ENCODE measurements around the gene MT1G. TPM values are rescaled to one million over a fixed set of nuclear protein-coding genes. Genes with fewer than 3 reads are reported as not detected.
A peak's percentile ranks its signal among the peaks of the same experiment; 100 is the strongest.
"Not testable (repeated sequence)": the region's sequence is repeated elsewhere in the genome, so short reads cannot be mapped to it uniquely, and the experiment has no call there.

The MT1G gene
- total RNA-seq, 2 donors from 2014 or later, result 34.7 TPM; not detected in 1

DNA sequence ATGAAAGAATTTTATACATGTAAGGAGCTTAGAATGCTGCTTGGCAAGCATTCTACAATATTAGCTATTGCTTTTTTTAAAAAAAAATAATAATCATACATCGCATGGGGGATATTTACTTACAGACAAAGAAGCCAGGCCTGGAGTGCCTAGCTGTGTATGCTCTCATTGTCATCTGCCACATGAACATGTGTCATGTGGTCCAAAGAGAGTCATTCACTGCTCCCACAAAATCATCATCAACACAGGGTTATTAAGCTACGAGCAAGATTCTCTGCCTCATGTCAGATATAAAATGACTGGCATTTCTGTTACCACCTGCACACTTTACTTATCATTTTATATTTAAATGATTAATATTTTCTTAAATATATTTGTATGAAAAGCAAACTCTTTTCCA lies 44.2 kb downstream of the MT1G start:
- H3K27ac ChIP-seq, result no peak overlapping the region
- ATAC-seq (ENCODE audit: insufficient number of reproducible peaks, low FRiP score, low read depth) (no peak), DNase-seq (ENCODE audit: low spot score) (no peak)
- no peaks in the 10 kb centered on the region for H3K9me3 ChIP-seq
- H3K27me3 ChIP-seq (replicated peaks; ENCODE audit: insufficient read depth), result no peaks in the 10 kb centered on the region
- H3K36me3 ChIP-seq, result no peaks in the 10 kb centered on the region
- H3K4me1 ChIP-seq (ENCODE audit: control insufficient read depth in 1 of 2, low read depth in 2 of 2), result peaks cover 0 to 5% of the 10 kb centered on the region in 2 donors
- no peak overlapping the region for H3K4me3 ChIP-seq
- TF ChIP-seq, protein P1, sequence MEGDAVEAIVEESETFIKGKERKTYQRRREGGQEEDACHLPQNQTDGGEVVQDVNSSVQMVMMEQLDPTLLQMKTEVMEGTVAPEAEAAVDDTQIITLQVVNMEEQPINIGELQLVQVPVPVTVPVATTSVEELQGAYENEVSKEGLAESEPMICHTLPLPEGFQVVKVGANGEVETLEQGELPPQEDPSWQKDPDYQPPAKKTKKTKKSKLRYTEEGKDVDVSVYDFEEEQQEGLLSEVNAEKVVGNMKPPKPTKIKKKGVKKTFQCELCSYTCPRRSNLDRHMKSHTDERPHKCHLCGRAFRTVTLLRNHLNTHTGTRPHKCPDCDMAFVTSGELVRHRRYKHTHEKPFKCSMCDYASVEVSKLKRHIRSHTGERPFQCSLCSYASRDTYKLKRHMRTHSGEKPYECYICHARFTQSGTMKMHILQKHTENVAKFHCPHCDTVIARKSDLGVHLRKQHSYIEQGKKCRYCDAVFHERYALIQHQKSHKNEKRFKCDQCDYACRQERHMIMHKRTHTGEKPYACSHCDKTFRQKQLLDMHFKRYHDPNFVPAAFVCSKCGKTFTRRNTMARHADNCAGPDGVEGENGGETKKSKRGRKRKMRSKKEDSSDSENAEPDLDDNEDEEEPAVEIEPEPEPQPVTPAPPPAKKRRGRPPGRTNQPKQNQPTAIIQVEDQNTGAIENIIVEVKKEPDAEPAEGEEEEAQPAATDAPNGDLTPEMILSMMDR (IDR thresholded peaks at IDR 0.05), result no peak

DNA sequence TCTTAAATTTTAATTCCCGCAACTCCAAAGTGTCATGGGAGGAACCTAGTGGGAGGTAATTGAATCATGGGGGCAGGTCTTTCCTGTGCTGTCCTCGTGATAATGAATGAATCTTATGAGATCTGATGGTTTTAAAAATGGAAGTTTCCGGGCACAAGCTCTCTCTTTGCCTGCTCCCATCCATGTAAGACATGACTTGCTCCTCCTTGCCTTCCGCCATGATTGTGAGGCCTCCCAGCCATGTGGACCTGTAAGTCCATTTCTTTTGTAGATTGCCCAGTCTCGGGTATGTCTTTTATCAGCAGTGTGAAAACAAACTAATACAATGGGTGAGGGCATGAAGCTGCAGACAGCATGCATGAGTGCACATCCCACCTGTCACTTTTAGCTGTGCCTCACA lies 44.7 kb downstream of the MT1G start:
- not testable (repeated sequence) for H3K27me3 ChIP-seq (replicated peaks; ENCODE audit: insufficient read depth); H3K36me3 ChIP-seq; H3K27ac ChIP-seq; H3K4me3 ChIP-seq; DNase-seq (ENCODE audit: low spot score); ATAC-seq (ENCODE audit: insufficient number of reproducible peaks, low FRiP score, low read depth); H3K4me1 ChIP-seq (ENCODE audit: control insufficient read depth in 1 of 2, low read depth in 2 of 2); H3K9me3 ChIP-seq

DNA sequence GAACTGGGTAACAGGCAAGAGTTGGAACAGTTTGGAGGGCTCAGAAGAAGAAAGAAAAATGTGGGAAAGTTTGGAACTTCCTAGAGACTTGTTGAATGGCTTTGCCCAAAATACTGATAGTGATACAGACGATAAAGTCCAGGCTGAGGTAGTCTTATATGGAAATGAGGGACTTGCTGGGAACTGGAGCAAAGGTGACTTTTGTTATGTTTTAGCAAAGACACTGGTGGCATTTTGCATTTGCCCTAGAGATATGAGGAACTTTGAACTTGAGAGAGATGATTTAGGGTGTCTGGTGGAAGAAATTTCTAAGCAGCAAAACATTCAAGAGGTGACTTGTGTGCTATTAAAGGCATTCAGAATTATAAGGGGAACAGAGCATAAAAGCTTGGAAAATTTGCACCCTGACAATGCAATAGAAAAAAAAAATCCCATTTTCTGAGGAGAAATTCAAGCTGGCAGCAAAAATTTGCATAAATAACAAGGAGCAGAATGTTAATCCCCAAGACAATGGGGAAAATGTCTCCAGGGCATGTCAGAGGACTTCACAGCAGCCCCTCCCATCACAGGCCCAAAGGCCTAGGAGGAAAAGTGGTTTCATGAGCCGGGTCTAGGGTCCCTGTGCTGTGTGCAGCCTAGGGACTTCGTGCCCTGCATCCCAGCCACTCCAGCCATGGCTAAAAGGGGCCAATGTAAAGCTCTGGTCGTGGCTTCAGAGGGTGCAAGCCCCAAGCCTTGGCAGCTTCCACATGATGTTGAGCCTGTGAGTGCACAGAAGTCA lies 46.0 kb downstream of the MT1G start:
- not testable (repeated sequence) for ATAC-seq (ENCODE audit: insufficient number of reproducible peaks, low FRiP score, low read depth); H3K27ac ChIP-seq; H3K9me3 ChIP-seq

DNA sequence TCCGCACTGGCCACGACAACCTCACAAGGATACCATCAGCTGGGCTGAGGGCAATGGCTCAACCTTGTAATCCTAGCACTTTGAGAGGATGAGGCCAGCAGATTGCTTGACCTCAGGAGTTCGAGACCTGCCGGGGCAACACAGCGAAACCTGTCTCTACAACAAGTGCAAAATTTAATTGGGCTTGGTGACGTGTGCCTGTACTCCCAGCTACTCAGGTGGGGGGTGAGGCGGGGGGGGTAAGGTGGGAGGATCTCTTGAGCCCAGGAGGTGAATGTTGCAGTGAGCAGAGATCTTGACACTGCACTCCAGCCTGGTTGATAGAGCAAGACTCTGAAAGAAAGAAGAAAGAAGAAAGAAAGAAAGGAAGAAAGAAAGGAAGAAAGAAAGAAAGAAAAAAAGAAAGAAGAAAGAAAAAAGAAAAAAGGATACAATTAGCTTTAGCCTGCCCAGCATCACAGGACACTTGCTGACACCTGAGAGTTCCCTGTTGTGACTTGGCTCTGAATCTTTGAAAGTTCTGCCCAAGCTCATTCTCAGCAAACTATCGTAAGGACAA lies 47.4 kb downstream of the MT1G start:
- ATAC-seq (ENCODE audit: insufficient number of reproducible peaks, low FRiP score, low read depth) (no peak), DNase-seq (ENCODE audit: low spot score) (no peak)
- Histone ChIP-seq H3K4me3 (no peak overlapping the region), H3K4me1 (ENCODE audit: control insufficient read depth in 1 of 2, low read depth in 2 of 2) (peaks cover 4 to 14% of the 10 kb centered on the region in 2 donors), H3K27ac (no peak overlapping the region), H3K36me3 (no peaks in the 10 kb centered on the region), H3K9me3 (no peaks in the 10 kb centered on the region), H3K27me3 (replicated peaks; ENCODE audit: insufficient read depth) (no peaks in the 10 kb centered on the region)
- TF ChIP-seq, protein P1 (IDR thresholded peaks at IDR 0.05), result no peak

More for the DNA sequence above, 46.0 kb downstream of the MT1G start:
- not testable (repeated sequence) for H3K27me3 ChIP-seq (replicated peaks; ENCODE audit: insufficient read depth); DNase-seq (ENCODE audit: low spot score); H3K4me3 ChIP-seq; H3K36me3 ChIP-seq
- peaks cover 4 to 14% of the 10 kb centered on the region in 2 donors for H3K4me1 ChIP-seq (ENCODE audit: control insufficient read depth in 1 of 2, low read depth in 2 of 2)

DNA sequence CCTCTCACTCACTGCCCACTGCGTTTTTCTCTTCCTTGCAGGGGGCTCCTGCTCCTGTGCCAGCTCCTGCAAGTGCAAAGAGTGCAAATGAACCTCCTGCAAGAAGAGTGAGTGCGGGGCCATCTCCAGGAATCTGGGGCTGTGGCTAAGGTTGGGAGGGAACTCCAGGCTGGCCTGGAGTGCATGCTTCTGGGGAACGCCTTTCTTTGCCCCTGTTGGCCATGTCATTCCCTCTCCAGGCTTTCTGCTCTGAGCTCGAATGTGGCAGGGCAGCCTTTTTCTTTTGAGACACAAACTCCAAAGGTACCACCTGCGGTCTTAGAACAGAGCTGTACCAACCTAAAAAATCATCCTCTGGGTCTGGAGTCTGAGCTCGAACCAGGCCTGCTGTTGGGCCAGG lies 49.7 kb downstream of the MT1G start:
- DNase-seq (ENCODE audit: low spot score) (no peak), ATAC-seq (ENCODE audit: insufficient number of reproducible peaks, low FRiP score, low read depth) (no peak)
- no peaks in the 10 kb centered on the region for H3K27me3 ChIP-seq (replicated peaks; ENCODE audit: insufficient read depth)
- TF ChIP-seq, protein P1 (IDR thresholded peaks at IDR 0.05), result no peak
- H3K27ac ChIP-seq, result no peak overlapping the region
- no peaks in the 10 kb centered on the region for H3K36me3 ChIP-seq
- no peaks in the 10 kb centered on the region for H3K9me3 ChIP-seq
- peaks cover 4 to 14% of the 10 kb centered on the region in 2 donors for H3K4me1 ChIP-seq (ENCODE audit: control insufficient read depth in 1 of 2, low read depth in 2 of 2)
- H3K4me3 ChIP-seq, result no peak overlapping the region

DNA sequence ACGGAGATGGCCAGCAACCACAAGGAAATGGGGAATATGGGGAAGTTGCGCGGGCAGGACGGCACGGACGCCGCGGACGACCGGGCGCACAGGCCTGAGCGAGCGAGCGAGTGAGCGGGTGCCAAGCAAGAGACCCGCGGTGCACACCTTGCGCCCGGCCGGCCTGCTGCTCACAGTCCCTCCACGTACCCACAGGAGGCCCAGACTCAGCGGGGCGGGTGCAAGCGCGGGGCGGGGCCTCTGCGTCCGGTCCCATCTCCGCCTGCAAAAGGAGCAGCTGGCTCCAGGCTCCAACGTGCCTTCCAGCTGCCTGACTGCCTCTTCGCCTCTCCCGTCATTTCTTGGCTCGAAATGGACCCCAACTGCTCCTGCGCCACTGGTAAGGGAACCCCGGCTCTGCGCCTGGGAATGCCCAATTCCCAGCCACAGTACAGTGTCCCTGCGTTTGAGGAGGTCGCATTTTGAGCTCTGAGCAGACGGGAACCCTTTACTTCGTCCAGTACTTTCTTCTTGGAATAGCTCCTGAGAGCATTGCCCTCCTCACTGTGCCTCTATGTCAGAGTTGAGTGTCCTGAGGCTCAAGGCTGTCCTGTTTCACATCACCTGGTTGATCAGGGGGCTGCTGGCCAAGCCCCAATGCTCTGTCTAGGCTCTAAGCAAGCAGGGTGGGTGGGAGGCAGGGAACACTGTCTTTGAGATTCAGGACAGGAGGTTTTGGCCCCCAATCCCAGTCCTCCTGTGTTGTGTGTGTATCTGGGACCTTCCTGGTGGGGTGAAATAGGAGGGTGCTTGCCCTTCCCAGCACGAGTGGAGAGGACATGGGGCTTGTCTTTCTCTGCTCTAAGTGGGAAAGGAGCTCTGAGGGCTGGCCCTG lies 50.4 kb downstream of the MT1G start:
- DNase-seq (ENCODE audit: low spot score), result no peak
- H3K27ac ChIP-seq, result peak overlapping the region; percentile 34 to 60
- H3K36me3 ChIP-seq, result no peaks in the 10 kb centered on the region
- no peaks in the 10 kb centered on the region for H3K27me3 ChIP-seq (replicated peaks; ENCODE audit: insufficient read depth)
- peaks cover 4 to 14% of the 10 kb centered on the region in 2 donors for H3K4me1 ChIP-seq (ENCODE audit: control insufficient read depth in 1 of 2, low read depth in 2 of 2)
- H3K9me3 ChIP-seq, result no peaks in the 10 kb centered on the region
- ATAC-seq (ENCODE audit: insufficient number of reproducible peaks, low FRiP score, low read depth), result peak; percentile 54
- TF ChIP-seq, protein P1 (IDR thresholded peaks at IDR 0.05), result peak; percentile 19
- H3K4me3 ChIP-seq, result peak overlapping the region; percentile 62

Data from thoracic aorta (tissue), 2 donors.